UCSD-AML1 (cell line): ENCODE measurements around the gene RAPGEF6.
"Not testable (repeated sequence)": the region's sequence is repeated elsewhere in the genome, so short reads cannot be mapped to it uniquely, and the experiment has no call there.

Experiments used
- DNase-seq: peaks from one replicate; lab custom pipeline; 2025; ENCODE audit not compliant: unreplicated experiment; lab: John Stamatoyannopoulos, UW

The RAPGEF6 gene

GRCh38 chr5:131640043-131640856 lies 5.2 kb upstream of the RAPGEF6 start:
- DNase-seq, result no peak

GRCh38 chr5:131639148-131639547 lies 4.1 kb upstream of the RAPGEF6 start:
- DNase-seq, result no peak

DNA sequence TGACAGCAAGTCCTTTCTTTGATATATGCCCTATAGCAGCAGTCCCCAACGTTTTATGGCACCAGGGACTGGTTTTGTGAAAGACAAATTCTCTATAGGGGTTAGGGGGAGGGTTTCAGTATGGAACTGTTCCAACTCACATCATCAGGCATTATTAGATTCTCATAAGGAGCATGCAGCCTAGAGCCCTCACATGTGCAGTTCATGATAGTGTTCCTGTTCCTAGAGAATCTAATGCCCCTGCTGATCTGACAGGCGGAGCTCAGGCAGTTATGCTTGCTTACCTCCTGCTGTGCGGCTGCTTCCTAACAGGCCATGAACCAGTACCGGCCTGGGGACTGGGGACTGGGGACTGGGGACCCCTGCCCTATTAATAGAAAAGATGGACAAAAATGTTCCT lies 2.7 kb upstream of the RAPGEF6 start:
- DNase-seq, result no peak

- no peak for DNase-seq
Observed at GRCh38 chr5:131635684-131636572, 899 bp upstream of the RAPGEF6 start.

DNA sequence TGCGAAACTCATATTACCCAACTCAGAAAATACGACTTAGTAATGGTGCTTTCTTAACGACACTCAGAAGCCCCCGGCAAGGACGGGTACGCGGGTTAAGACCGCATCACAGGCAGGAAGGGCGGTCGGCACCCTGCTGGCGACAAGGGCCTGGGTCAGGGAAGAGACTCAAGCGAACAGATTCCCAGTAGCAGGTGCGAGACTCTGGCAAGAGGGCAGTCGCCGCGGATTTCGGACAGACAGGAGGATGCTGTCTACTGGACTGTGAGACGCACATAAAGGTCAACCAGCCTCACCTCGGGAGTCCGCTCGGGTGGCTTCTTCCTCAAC lies 398 bp downstream of the RAPGEF6 start:
- DNase-seq, result peak; percentile 82

GRCh38 chr5:131634238-131634637 lies 791 bp downstream of the RAPGEF6 start:
- DNase-seq, result no peak

DNA sequence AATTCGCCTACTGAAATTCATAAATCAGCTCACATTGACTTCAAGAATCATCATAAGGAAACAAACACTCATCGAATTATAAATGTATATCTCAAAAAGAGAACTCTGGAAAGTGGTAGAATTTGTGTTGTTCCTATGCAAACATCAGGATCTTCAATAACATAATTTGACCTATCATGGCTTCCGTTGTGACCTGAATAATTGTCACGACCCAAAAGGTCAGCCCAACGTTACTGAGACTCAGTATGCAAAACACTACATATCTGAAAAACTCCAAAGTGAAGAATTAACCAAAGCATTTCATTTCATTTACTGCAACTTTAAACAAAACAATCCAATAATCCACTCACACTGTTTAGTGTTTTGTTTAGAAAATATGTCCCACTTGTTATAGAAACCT lies 1.2 kb downstream of the RAPGEF6 start:
- DNase-seq, result no peak

DNA sequence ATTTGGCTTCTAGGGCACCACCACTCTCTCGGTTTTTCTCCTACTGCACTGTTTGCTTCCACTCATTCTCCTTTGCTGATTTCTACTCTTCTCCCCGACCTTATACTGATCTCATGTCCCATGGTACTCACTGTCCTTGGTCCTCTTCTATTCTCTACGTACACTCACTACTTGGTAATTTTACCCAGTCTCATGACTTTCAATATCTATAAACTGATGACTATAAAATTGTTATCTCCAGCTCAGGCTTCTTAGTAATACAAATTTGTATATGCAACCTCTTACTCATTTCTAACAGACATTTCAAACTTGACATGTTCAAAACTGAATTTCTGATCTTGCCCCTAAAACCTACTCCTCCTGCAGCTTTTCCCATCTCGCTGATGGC lies 4.1 kb downstream of the RAPGEF6 start:
- no peak for DNase-seq

GRCh38 chr5:131630208-131630962 lies 4.6 kb downstream of the RAPGEF6 start:
- DNase-seq, result no peak

- DNase-seq, result no peak
Observed at GRCh38 chr5:131628990-131629389, 6.0 kb downstream of the RAPGEF6 start.

- no peak for DNase-seq
Observed at GRCh38 chr5:131627207-131627865, 7.7 kb downstream of the RAPGEF6 start.

GRCh38 chr5:131622633-131623032 lies 12.4 kb downstream of the RAPGEF6 start:
- DNase-seq, result no peak

- not testable (repeated sequence) for DNase-seq
Observed at GRCh38 chr5:131621164-131621563, 13.9 kb downstream of the RAPGEF6 start.

DNA sequence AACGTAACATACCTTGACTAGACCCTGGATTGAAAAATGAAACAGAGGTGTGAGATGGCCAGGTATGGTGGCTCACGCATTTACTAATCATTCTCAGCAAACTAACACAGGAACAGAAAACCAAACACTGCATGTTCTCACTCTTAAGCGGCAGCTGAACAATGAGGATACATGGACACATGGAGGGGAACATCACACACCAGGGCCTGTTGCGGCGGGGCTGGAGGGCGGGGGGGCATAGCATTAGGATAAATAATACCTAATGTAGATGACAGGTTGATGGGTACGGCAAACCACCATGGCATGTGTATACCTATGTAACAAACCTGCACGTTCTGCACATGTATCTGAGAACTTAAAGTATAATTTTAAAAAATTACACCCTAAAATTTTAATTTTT lies 15.9 kb downstream of the RAPGEF6 start:
- DNase-seq, result no peak

DNA sequence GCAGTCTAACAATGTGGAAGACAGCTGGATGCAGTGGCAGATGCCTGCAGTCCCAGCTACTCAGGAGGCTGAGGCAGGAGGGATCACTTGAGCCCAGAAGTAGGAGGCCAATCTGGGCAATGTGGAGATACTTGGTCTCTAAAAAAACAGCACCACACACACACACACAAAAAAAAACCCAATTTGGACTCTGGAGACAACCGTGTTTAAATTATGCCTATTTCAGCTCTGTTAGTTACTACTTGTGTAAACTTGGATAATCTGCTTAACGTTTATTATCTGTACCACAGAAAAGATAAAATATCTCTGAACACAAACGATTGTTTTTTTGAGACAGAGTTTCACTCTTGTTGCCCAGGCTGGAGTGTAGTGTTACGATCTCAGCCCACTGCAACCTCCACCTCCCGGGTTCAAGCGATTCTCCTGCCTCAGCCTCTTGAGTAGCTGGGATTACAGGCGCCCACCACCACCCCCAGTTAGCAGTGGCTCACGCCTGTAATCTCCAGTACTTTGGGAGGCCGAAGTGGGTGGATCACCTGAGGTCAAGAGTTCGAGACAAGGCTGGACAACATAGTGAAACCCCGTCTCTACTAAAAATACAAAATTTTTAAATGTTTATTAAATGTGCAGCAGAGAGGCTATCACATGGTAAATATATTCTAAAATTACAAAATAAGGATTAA lies 17.7 kb downstream of the RAPGEF6 start:
- no peak for DNase-seq

DNA sequence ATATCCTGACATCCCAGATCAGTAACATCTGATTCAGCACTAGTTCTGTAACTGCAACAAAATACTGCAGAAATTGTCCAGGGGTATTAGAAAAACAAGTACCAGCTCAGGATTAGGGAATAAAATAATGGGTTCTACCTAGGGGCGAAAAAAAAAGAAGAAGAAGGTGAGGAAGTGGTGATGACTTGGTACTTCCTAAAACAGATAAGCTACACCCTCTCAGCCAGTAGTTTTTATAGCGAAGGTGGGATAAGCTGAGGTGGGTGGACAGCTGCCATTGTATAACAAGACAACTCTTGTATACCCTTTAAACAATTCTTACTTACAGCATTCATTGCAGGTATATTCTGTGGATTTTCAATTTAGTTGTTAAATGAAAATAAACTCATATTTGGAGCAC lies 19.1 kb downstream of the RAPGEF6 start:
- no peak for DNase-seq

DNA sequence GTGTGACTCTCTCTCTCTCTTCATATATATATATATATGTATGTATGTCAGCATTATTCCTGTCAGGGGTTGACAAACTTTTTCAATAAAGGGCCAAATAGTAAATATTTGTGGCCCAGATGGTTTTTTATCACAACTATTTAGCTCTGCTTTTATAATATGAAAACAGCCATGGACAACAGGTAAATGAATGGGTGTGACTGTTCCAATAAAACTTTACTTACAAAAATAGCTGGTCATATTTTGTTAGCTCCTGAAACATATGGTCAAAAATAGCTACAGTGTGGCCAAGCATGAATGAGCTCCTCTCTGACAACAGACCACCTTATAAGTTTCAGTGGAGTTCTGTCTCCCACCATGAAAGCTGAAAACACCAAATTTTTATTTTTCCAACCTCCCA lies 21.6 kb downstream of the RAPGEF6 start:
- no peak for DNase-seq

DNA sequence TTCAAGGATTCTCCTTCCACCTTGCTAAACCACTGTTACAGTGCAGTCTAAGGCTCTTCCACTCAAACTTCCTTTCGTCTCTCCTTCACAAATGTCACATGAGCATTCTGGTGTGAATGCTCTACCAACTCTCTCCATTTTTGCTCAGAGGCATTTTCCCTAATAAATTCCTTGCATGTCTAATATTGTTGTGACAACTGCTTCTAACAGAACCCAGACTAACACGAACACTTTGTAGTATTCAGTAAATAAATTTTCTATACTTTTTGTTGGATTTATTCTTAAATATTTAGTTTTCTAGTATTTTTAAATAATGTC lies 24.0 kb downstream of the RAPGEF6 start:
- DNase-seq, result no peak

DNA sequence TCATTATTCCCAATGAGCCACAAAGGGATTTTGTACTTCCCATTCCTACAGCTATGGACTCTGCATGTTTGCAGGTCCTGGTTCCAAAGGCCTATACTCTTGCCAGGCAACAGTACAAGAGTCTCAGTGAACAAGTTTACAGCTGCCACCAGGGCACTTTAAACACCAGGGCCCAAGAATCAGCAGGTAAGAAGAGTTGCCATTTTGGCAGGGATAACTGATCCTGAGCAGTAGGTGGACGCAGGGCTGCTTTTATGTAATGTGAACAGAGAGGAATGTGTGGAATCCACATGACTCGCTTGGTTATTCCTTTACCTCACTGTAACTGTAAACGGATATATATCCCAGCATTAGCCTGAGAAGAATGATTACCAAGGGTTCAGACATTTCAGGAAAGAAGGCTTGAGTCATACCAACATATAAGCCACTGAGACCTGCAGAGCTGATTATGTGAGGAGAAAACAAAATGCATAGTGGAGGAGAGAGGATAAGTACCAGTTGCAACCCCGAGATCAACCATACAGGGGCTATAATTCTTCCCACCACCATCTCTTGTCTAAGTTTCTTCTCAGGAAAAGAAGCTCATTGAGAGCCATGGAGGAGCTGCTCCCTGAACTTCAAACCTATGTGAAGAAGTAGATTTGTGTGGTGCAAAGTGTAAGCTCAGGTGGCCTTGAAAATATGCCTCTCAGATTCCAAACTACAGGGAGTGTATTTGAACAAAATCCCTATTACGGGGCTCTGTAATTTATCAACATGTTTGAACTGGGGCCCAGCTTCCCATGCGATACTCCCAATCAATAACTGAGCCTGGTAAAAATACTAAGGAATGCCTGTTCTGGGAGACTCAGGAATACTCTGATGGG lies 24.6 kb downstream of the RAPGEF6 start:
- DNase-seq, result no peak

DNA sequence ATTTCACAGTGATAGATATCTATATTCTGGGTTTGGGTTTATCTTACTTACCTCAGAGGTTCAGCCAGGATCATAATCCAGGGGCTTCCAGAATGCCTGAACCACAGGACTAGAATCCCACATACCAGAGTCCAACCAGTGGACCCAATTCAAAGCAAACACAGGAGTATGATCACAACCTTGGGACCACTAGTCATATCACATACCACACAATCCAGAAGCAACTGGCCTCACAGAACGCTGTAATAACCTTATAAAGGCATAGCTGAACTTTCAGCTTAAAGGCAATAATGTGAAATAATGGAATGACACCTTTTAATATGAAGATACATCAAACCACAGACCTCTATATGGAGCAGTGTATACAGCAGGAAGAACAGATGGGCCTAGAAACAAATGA lies 25.3 kb downstream of the RAPGEF6 start:
- no peak for DNase-seq
